GM10266 (cell line): ENCODE measurements around the gene OR14I1.

Source experiments
- DNase-seq: peaks from one replicate; pipeline ENCODE4 v3.0.0; 2012; ENCODE audit errors: extremely low spot score
- TF ChIP-seq, protein P1 (sequence below): IDR thresholded peaks from 2 replicates; pipeline ENCODE4 v1.5.1; 2012; ENCODE audit warnings: mild to moderate bottlenecking, low read depth; ENCODE audit not compliant: control insufficient read depth, insufficient read depth; ENCODE audit errors: missing control alignments

The OR14I1 gene

DNA sequence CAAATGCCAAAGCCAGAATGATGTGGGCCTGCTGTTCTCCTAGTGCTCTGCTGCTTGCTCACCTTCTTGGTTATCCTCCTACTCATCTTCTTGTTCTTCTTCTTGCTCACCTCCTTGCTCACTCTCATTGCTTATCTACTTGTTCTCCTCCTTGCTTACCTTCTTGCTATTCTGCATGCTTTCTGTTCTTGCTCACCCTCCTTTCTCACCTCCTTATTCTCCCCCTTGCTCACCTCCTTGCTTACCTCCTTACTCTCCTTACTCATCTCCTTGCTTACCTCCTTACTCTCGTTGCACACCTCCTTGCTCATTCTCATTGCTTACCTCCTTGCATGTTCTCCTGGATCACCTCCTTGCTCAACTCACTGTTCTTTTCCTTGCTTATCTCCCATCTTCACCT lies at the start of gene OR14I1:
TSS of gene OR14I1 (minus strand) at position 53 of the 400 bp plus-strand sequence.
- no peak for DNase-seq
- TF ChIP-seq, protein P1, sequence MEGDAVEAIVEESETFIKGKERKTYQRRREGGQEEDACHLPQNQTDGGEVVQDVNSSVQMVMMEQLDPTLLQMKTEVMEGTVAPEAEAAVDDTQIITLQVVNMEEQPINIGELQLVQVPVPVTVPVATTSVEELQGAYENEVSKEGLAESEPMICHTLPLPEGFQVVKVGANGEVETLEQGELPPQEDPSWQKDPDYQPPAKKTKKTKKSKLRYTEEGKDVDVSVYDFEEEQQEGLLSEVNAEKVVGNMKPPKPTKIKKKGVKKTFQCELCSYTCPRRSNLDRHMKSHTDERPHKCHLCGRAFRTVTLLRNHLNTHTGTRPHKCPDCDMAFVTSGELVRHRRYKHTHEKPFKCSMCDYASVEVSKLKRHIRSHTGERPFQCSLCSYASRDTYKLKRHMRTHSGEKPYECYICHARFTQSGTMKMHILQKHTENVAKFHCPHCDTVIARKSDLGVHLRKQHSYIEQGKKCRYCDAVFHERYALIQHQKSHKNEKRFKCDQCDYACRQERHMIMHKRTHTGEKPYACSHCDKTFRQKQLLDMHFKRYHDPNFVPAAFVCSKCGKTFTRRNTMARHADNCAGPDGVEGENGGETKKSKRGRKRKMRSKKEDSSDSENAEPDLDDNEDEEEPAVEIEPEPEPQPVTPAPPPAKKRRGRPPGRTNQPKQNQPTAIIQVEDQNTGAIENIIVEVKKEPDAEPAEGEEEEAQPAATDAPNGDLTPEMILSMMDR: no peak

- TF ChIP-seq, protein P1: no peak
- no peak for DNase-seq
Observed at GRCh38 chr1:248751635-248752034, 49.1 kb upstream of the OR14I1 start.

GRCh38 chr1:248751142-248751541 lies 48.6 kb upstream of the OR14I1 start:
- no peak for DNase-seq
- TF ChIP-seq, protein P1: no peak

DNA sequence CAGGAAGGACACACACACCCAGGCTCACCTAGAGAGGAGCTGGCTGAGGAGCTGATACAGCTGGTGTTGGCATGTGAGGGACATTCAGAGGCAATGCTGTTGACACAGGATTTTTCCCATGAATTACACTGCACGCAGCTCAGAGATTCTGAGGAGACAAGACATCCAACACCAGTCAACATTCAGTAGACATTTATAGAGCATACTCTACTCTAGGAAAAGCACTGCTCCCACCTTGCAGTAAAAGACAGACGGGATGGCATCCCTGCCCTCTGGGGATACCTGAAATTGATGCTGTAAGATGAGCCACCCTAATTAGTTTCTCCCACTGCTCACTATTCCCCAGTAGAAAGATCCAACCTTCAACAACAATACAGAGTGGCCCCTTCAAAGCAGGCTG lies 47.9 kb upstream of the OR14I1 start:
- no peak for DNase-seq
- TF ChIP-seq, protein P1: no peak

GRCh38 chr1:248748211-248748610 lies 45.6 kb upstream of the OR14I1 start:
- TF ChIP-seq, protein P1: no peak
- no peak for DNase-seq

GRCh38 chr1:248740876-248741275 lies 38.3 kb upstream of the OR14I1 start:
- TF ChIP-seq, protein P1: no peak
- DNase-seq: no peak

DNA sequence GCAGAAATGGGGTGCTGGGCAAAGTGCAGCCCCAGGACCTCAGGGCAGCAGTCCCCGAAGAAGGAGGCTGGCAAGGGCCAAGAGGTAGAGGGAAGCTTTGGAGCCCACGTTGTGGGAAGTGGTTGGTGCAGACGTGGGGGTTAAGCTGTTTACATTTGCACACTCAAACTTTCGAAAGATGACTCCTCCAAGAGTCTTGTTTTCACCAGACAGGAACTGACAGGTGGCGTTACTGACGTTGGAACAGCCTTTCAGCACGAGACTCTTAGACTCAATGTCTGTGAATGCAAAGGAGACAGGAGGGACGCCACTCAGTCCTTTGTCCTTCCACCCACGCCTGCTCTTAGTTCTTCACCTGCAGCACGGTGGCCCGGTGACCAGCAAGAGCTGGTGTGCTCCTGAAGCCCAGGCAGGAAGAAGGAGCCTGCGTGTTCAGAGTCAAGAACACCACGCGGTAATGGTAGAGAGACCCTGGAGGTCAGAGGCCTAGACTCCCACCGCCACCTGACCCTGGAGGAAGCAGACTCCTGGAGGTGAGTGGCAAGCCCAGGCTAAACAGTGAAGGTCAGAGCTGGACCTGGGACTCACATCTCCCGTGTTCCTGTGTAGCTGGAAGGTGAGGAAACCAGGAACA lies 37.1 kb upstream of the OR14I1 start:
- TF ChIP-seq, protein P1: no peak
- DNase-seq: no peak
